Ishikawa (cell line): ENCODE results near the gene PPM1E.
A peak's percentile ranks its signal among the peaks of the same experiment; 100 is the strongest.

Source experiments
- CEBPB ChIP-seq: IDR thresholded peaks from 2 replicates; pipeline ENCODE4 v1.6.1; 2012
- CREB1 ChIP-seq: IDR thresholded peaks from 2 replicates; pipeline ENCODE4 v1.6.1; 2012; ENCODE audit warnings: low read depth
- EGR1 ChIP-seq: IDR thresholded peaks from 2 replicates; pipeline ENCODE4 v1.6.1; 2012
- EP300 ChIP-seq: IDR thresholded peaks from 2 replicates; pipeline ENCODE4 v1.6.1; 2012; ENCODE audit warnings: borderline replicate concordance
- FOXM1 ChIP-seq: IDR thresholded peaks from 2 replicates; pipeline ENCODE4 v1.6.1; 2012; ENCODE audit warnings: low read depth, borderline replicate concordance
- MAX ChIP-seq: IDR thresholded peaks from 2 replicates; pipeline ENCODE4 v1.6.1; 2012
- NFIC ChIP-seq: IDR thresholded peaks from 2 replicates; pipeline ENCODE4 v1.6.1; 2012
- RAD21 ChIP-seq: IDR thresholded peaks from 2 replicates; pipeline ENCODE4 v1.6.1; 2012; ENCODE audit warnings: low read depth
- TAF1 ChIP-seq: IDR thresholded peaks from 2 replicates; pipeline ENCODE4 v1.6.1; 2012; ENCODE audit warnings: low read depth, mild to moderate bottlenecking
- TCF12 ChIP-seq: IDR thresholded peaks from 2 replicates; pipeline ENCODE4 v1.6.1; 2012; ENCODE audit warnings: low read depth
- TEAD4 ChIP-seq: IDR thresholded peaks from 2 replicates; pipeline ENCODE4 v1.6.1; 2012
- USF1 ChIP-seq: IDR thresholded peaks from 2 replicates; pipeline ENCODE4 v1.6.1; 2012
- YY1 ChIP-seq: IDR thresholded peaks from 2 replicates; pipeline ENCODE4 v1.6.1; 2012; ENCODE audit warnings: low read depth
- ZBTB7A ChIP-seq: IDR thresholded peaks from 2 replicates; pipeline ENCODE4 v1.6.1; 2012; ENCODE audit warnings: low read depth
- TF ChIP-seq, protein P1 (sequence below): IDR thresholded peaks from 2 replicates; pipeline ENCODE4 v1.6.1; 2012; ENCODE audit warnings: low read depth, mild to moderate bottlenecking

Gene PPM1E

GRCh38 chr17:58734811-58735210 is 20.8 kb upstream of the PPM1E start:
- no peak for TF ChIP-seq FOXM1
- TF ChIP-seq EP300, result no peak
- TF ChIP-seq, protein P1, sequence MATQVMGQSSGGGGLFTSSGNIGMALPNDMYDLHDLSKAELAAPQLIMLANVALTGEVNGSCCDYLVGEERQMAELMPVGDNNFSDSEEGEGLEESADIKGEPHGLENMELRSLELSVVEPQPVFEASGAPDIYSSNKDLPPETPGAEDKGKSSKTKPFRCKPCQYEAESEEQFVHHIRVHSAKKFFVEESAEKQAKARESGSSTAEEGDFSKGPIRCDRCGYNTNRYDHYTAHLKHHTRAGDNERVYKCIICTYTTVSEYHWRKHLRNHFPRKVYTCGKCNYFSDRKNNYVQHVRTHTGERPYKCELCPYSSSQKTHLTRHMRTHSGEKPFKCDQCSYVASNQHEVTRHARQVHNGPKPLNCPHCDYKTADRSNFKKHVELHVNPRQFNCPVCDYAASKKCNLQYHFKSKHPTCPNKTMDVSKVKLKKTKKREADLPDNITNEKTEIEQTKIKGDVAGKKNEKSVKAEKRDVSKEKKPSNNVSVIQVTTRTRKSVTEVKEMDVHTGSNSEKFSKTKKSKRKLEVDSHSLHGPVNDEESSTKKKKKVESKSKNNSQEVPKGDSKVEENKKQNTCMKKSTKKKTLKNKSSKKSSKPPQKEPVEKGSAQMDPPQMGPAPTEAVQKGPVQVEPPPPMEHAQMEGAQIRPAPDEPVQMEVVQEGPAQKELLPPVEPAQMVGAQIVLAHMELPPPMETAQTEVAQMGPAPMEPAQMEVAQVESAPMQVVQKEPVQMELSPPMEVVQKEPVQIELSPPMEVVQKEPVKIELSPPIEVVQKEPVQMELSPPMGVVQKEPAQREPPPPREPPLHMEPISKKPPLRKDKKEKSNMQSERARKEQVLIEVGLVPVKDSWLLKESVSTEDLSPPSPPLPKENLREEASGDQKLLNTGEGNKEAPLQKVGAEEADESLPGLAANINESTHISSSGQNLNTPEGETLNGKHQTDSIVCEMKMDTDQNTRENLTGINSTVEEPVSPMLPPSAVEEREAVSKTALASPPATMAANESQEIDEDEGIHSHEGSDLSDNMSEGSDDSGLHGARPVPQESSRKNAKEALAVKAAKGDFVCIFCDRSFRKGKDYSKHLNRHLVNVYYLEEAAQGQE, result no peak
- TF ChIP-seq TAF1, result no peak
- TF ChIP-seq NFIC, result no peak
- TF ChIP-seq EGR1, result no peak
- no peak for TF ChIP-seq CEBPB
- no peak for TF ChIP-seq RAD21
- TF ChIP-seq ZBTB7A, result no peak
- no peak for TF ChIP-seq YY1
- no peak for TF ChIP-seq TCF12

- TF ChIP-seq CEBPB (peak; percentile 68), FOXM1 (no peak)
These were observed 14.5 kb upstream of the PPM1E start for GRCh38 chr17:58741121-58741625.

GRCh38 chr17:58747674-58748073 is 8.0 kb upstream of the PPM1E start:
- TF ChIP-seq MAX, result no peak
- no peak for TF ChIP-seq RAD21
- no peak for TF ChIP-seq EGR1
- no peak for TF ChIP-seq TAF1
- TF ChIP-seq FOXM1, result no peak
- TF ChIP-seq EP300, result no peak
- no peak for TF ChIP-seq NFIC
- TF ChIP-seq, protein P1, result no peak

DNA sequence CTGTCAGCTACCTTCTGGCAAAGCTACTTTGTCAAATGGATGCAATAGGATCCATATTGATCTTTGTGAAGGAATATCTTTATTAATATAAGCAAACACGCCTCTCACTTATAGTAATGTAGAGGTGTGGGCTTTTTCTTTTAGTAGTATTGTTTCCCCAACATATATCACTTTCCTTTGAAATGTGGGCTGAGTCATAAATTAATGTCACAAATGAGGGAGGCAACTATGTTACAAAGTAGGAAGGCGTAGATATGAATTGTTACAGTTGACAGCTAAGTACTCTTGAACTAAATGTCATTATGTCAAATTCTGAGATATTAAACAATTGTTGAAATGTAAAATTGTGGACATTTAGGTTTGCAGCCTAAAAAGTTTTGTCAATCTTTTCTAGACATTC is 2.6 kb upstream of the PPM1E start:
- TF ChIP-seq TAF1 (no peak), ZBTB7A (no peak), RAD21 (no peak), MAX (no peak)

DNA sequence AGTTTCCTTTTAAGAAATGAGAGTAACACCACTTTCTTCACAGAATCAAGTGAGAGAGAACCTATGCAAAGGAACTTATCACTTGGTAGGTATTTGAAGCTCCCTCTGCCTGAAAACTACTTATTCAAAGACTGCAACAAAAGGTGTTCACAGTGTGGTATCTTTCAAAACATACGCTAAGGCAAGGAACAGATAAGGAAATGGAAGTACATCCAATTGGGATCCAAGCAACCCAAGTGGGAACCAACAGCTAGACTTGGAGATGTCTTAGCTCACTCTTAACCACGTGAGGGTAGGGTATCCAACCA is 431 bp upstream of the PPM1E start:
- TF ChIP-seq MAX, result 0 out of 2 replicates have a peak, but pooled peaks have one; percentile 53
- no peak for TF ChIP-seq EP300
- TF ChIP-seq USF1, result peak; percentile 84

DNA sequence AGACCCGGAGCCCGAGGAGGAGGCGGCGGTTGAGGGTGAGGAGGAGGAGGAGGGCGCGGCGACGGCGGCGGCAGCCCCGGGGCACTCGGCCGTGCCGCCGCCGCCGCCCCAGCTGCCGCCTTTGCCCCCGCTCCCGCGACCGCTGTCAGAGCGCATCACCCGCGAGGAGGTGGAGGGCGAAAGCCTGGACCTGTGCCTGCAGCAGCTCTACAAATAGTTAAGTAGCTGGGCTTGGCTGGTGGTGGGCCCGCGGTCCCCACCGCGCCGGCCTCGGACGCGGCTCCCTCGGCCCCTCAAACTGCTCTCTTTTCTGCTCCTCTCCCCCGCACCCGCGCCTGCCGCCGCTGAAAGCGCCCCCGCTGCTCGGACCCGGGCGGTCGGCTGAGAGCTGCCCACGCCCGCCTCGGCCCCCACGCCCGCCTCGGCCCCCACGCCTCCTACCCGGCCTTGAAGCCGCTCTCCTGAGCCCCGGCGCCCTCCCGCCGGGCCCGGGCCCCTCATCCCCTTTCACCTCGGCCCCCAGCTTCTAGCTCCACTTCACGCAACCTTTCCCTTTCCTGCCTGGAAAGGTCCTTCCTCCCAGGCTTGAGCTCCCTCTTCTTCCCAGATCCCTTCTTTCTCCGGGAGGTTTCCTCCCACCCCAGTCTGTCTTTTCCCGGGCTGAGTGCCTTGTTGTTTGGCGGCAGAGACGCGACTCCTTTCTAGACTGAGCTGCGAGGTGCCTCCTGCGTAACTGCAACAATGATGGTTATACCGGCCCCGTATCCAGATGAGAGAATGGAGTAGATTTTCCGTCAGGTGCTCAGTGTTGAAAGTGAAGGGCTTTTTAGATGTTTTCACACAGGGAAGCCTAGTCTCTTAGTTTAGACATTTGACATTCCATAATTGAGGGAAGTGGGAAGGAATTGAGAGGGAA is 850 bp downstream of the PPM1E start:
- TF ChIP-seq TEAD4, result no peak
- TF ChIP-seq TCF12, result no peak
- no peak for TF ChIP-seq MAX

GRCh38 chr17:58757162-58757613 is 1.5 kb downstream of the PPM1E start:
- TF ChIP-seq MAX (no peak), RAD21 (no peak), EP300 (no peak), EGR1 (no peak), USF1 (no peak), FOXM1 (no peak), CREB1 (no peak)
